Dedifferentiated amniotic fluid mesenchymal stem cell (primary cell): ENCODE results near the gene SLC44A5.
"Not testable (repeated sequence)": the region's sequence is repeated elsewhere in the genome, so short reads cannot be mapped to it uniquely, and the experiment has no call there.

Source experiments
- DNase-seq: peaks from one replicate; pipeline ENCODE4 v3.0.0-alpha.2; 2016; ENCODE audit errors: extremely low spot score

SLC44A5 gene

DNA sequence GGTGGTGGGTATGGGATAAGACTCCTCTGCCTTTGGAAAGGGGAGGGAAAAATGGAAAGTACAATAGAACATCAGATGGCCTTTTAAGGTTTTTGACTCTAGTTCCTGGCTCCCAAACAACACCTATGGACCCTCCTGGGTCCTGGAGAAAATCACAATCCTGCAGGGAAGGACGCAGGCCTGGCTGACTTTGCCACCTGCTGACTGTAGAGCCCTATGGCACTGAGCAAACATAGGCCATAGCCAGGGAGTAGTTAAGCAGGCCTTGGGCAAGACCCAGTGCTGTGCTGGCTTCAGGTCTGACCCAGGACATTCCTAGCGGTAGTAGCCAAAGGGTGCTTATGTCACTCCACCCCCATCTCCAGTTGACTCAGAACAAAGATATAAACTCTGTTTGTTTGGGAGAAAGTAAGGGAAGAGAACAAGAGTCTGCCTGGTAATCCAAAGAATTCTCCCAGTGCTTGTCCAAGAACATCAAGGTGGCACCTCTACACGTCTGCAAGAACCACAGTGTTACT, 149.0 kb downstream of the SLC44A5 start:
- no peak for DNase-seq

DNA sequence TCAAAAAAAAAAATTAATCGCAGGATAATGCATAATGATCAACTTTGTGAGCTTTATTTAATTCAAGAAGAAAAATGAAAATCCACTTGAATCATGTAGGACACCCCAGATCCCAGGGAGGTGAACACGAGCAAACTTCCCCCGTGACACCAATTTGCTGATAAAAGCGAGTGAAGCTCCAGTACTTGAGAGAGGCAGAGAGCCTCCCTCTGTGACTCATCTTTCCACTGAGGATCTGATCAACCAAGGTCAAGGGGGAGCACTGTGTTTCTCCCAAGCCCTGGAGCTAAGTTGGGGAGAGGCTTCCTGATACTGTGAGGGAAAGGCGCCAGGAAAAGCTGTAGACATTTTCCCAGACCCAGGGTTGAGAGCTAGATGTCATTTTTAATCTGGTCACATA, 160.9 kb downstream of the SLC44A5 start:
- no peak for DNase-seq

DNA sequence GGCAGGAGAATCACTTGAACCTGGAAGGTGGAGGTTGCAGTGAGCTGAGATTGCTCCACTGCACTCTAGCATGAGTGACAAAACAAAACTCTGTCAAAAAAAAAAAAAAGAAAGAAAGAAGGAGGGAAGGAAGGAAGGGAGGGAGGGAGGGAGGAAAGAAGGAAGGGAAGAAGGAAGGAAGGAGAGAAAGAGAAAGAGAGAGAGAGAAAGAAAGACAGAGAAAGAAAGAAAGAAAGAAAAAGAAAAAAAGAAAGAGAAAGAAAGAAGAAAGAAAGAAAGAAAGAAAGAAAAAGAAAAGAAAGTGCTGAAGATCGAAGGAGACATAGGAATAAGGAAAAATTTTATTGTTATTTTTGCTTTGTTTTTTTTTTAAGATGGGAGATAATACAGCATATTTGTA, 166.7 kb downstream of the SLC44A5 start:
- DNase-seq: no peak

DNA sequence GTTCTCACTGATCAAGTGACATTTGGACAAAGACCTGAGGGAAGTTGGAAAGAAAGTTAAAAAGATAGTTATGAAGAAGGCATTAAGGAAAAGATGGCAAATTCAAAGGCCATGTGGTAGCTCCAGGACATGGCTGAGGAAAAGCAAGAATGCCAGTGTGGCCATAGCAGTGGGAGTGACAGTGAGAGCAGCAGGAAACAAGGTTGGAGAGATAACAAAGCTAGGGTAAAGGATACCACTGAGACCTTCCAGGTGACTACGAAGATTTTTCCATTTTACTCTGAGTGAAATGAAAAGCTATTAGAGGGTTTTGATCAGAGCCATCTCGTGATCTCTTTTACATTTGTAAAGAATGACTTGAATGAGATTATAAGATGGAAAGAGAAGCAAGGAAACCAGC, 170.6 kb downstream of the SLC44A5 start:
- no peak for DNase-seq

DNA sequence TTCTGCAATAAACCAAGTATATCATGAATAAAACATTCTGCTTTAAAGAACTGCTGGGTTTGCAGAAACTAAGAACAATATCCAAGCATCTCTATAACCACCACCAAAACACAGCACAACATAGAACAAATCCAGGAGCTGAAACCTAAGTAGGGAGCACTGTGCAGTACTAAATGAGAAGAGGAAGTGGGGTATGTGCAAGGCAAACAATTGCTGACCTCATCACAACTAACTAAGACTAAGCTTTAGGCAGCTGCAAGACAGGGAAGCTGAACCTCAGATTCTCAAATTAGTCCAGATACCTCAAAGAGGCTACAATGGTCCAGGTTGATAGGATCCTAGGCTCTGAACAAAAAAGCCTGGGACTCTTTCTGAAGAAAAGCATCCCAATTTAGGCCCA, 172.6 kb downstream of the SLC44A5 start:
- DNase-seq: no peak

DNA sequence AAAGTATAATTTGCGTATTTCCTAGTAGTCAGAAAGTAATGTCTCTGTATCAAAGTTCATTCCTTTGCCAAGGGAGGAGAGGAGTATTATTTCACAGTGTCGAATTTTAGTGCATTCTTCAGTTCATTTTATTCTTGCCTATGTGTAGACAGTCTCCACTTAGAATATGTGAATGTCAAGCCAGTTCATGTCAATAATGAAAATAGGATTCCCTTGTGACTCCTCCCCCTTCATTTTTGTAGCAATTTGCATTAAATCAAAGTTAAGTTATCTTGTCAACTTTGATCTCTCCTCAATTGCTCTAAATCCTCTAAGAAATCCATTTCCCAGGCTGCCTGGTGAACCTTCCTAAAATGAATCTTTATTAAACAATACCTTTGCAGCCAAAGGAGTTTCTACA, 179.1 kb downstream of the SLC44A5 start:
- DNase-seq: no peak

DNA sequence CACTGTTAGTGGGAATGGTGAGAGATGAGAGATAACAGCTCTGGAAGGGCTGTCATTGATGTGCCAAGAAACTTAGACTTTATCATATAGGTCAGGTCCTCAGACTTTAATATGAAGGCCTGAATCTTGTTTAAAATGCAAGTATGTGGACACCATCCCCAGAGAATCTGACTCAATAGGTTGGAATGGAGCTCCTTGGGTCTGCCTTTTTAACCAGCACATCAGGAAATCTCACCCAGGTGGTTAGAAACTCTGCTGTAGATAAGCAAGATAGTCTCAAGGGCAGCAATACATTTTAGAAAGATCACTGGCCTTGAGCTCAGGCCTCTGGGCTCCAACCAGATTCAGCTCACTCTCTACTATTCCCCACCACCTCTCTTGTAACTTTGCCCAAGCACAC, 180.4 kb downstream of the SLC44A5 start:
- no peak for DNase-seq

DNA sequence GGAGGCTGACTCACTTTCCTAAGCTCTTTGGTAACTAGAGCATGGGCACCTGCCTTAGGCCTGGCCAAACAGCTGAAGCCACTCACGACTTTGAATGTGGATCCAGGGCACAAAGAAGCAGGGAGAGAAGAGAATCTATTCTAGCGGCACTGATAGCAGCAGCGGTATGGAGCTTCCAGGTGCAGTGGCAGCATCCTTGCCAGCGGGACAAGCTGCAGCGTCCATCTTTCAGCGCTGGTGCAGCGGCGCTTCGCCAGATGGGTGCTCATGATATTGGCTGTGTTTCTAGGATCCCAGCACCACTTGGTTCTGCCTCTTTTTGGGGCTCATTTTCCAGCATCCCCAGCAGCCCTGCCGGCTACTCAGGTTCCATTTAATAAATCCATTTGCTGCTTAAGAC, 184.2 kb downstream of the SLC44A5 start:
- DNase-seq: no peak

DNA sequence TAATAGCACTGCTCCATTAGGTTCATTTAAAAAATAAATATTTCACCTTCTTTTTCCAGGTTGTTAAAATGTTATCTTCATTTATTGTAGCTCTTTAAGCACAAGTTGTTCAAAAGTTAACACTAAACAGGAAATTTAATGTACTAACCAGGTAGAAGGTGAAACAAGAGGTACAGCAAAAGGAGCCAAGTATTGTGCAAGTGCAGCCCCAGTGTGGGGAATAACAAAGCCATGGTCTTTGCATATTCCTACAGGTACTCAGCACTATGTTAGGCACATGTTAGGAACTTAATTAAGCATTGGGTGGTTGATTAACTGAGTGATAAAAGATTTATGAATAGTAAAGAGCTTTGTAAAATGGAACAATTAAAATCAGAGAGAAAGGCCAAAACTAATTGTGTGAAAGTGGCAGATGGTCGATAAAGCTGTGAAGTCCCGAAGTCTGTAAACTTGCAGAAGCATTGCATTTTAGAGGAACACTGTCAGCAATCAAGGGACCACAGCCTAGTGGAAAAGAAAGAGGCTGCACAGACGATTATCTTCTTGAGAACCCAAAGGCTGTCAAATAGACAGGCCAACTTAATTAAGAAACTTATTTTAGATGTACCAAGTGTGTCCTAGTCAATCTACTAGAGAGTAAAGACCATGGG, 185.8 kb downstream of the SLC44A5 start:
- no peak for DNase-seq

DNA sequence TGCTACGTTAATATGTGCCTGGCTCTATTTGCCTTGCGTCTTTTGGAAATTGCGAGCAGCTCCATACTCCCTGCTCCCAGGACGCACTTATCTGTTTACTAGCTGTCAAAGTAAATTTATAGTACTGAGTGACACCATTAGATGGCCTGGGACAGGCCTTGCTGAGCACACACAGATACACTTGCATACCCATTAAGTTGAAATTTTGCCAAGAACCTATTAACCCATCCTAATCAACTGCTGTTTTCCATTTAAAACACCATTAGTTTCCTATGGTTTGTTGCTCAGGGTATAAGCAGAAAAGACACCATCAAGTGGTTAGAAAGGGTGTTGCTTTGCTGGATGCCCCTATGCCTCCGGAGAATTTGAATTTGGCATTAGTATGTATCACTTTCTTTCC, 187.3 kb downstream of the SLC44A5 start:
- no peak for DNase-seq

DNA sequence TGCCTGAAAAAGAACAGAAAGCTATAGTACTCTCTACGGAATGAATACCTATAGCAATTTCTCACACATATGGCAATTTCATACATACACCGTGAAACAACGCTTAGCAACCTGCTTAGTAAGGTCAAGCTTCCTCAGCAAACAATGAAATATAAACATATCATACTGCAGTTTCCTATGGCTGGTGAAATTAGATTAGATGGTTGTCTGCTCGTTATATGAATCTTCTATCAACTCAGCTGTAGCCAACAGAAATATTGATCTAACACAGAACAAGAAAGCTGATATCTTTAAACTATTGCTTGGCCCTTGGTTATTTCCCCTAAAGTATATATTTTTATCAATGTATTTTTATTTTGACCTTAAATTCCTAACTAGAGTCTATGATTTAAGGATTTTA, 187.8 kb downstream of the SLC44A5 start:
- no peak for DNase-seq

DNA sequence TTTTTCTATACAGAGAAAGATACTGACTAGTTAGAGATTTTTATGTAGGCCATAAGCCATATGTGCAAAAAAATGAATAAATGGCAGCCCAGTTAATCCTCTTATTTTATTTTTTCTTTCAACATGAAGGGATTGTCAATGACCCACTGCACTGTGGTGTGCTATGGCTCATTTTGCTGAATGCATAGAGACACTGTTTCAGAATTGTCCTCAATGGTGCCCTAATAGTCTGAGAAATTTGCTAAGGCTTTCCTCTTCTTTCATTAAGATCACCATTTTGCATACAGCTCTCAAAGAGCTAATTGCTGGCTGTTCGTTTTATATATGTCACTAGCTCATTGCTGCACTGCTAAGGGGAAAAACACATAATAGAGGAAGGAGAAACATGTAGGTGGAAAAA, 189.5 kb downstream of the SLC44A5 start:
- DNase-seq: no peak

DNA sequence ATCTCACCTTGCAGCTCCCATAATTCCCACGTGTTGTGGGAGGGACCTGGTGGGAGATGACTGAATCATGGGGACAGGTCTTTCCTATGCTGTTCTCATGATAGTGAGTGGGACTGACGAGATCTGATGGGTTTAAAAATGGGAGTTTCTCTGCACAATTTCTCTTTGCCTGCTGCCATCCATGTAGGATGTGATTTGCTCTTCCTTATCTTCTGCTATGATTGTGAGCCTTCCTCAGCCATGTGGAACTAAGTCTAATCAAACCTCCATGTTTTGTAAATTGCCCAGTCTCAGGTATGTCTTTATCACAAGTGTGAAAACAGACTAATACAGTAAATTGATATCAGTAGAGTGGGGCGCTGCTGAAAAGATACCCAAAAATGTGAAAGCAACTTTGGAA, 195.7 kb downstream of the SLC44A5 start:
- DNase-seq: no peak

DNA sequence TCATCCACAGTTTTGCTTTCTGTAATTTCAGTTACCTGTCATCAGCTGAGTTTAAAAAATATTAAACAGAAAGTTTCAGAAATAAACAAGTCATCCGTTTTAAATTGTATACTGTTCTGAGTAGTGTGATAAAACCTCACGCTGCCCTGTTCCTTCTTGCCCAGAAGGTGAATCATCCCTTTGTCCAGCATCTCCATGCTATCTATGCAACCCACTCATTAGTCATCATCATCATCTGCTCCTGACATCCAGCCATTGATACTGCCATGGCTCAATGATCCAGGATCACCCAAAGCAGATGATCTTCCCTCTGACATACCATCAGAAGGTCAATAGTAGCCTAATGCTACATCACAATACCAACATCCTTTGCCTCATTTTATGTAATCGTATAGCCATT, 198.3 kb downstream of the SLC44A5 start:
- DNase-seq: no peak

DNA sequence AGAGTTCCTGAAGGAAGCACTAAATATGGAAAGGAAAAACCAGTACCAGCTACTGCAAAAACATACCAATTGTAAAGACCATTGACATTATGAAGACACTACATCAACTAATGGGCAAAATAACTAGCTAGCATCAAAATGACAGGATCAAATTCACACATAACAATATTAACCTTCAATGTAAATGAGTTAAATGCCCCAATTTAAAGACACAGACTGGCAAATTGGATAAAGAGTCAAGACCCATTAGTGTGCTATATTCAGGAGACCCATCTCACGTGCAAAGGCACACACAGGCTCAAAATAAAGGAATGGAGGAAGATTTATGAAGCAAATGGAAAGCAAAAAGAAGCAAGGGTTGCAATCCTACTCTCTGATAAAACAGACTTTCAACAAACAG, 206.2 kb downstream of the SLC44A5 start:
- not testable (repeated sequence) for DNase-seq

DNA sequence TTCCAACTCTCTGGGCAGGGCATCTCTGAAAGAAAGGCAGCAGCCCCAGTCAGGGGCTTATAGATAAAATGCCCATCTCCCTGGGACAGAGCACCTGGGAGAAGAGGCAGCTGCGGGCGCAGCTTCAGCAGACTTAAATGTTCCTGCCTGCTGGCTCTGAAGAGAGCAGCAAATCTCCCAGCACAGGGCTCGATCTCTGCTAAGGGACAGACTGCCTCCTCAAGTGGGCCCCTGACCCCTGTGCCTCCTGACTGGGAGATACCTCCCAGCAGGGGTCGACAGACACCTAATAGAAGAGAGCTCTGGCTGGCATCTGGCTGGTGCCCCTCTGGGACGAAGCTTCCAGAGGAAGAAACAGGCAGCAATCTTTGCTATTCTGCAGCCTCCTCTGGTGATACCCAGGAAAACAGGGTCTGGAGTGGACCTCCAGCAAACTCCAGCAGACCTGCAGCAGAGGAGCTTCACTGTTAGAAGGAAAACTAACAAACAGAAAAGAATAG, 207.7 kb downstream of the SLC44A5 start:
- not testable (repeated sequence) for DNase-seq

DNA sequence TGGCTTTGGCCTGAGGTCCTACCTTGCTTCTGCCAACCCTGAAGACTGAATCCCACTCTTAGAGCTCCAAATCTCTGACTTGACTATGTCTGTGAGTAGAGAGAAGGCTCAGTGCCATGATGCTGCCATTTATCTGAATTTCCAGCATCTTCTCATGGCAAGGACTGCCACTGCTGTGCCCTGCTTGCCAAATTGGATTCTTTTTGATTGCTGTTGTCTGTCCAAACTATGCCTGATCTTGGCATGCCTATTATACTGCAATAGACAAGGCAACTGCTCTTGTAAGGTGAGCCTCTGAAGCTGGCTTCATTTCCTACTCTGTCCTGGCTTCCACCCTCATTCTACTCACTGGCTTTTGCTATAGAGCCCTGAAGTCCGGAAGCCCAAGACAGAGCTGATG, 210.2 kb downstream of the SLC44A5 start:
- no peak for DNase-seq

DNA sequence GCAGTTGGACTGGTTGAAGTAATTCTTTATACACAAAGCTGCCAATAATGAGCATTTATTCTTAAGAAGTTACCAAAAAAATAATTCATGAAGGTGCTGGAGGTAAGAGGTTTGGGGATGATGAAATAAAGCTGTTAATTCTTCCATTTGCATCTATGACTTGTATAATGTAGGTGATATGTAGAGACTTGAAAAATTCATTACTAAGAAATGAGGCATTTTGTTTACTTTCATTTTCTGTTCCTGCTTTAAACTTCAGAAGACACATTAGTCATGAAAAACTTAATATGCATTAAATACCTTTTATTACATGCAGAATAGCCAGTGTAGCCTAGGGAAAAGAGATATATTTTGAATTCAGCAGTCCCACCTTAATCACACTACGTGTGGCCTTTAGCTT, 214.2 kb downstream of the SLC44A5 start:
- DNase-seq: no peak

DNA sequence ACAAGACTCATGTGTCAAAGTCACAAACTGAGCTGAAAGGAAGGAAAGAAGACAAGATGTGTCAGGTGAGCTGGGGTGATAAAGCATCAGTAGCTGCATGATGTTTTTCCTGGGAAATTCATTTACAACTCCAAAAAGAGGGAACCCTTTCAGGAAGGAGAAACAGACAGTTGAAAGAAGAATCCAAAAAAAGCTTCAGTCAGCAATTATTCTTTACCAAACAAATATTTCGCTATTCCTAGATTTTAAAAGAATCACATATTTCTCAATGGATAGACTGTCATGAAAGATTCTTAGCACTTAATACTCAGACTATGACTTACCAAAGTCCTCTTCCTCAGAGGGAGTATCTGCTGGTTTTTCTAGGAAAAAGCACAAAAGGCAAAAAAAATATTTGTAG, 214.7 kb downstream of the SLC44A5 start:
- DNase-seq: no peak

DNA sequence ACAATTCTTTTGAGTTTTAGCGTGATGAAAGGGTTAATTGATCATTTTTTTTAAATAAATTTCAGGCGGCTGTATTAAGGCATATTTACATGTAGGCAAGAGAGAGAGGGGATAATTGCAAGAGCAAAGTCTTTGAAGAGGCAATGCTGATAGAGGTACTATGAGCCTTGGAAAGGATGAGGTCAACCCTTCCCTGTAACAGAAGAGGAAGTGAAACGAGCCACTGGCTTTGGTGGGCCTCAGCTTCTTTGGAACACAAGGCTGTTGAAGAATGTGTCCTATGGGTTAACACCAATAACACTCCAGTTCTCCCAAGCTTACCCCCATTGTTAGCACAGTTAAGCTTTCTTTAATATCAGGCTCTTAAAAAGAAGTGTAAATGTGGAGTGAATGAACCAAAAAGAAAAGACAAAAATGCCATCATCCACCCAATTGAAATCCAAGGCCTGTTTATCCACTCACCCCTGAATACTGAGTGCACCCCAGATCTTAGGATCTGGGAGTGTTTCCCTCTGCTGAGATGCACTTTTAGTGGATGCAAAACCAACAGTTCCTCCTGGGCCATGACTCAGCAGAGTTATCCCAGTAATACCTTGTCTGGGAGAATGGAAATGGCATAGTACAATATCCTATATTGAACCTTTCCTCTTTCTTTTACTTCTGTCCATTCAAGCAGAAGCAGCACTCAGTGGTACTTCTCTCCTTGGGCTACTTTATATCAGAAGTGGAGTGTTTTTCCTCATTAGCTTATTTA, 216.4 kb downstream of the SLC44A5 start:
- no peak for DNase-seq

DNA sequence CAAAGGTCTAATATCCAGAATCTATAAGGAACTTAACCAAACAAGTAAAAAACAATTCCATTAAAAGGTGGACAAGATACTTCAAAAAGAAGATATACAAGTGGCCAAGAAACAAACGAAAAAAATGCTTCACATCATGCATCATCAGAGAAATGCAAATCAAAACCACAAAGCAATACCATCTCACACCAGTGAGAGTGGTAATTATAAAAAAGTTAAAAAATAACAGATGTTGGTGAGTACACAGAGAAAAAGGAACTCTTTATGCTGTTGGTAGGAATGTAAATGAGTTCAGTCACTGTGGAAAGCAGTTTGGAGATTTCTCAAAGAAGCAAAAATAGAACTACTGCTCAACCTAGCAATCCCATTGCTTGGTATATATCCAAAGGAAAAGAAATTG, 218.6 kb downstream of the SLC44A5 start:
- no peak for DNase-seq

DNA sequence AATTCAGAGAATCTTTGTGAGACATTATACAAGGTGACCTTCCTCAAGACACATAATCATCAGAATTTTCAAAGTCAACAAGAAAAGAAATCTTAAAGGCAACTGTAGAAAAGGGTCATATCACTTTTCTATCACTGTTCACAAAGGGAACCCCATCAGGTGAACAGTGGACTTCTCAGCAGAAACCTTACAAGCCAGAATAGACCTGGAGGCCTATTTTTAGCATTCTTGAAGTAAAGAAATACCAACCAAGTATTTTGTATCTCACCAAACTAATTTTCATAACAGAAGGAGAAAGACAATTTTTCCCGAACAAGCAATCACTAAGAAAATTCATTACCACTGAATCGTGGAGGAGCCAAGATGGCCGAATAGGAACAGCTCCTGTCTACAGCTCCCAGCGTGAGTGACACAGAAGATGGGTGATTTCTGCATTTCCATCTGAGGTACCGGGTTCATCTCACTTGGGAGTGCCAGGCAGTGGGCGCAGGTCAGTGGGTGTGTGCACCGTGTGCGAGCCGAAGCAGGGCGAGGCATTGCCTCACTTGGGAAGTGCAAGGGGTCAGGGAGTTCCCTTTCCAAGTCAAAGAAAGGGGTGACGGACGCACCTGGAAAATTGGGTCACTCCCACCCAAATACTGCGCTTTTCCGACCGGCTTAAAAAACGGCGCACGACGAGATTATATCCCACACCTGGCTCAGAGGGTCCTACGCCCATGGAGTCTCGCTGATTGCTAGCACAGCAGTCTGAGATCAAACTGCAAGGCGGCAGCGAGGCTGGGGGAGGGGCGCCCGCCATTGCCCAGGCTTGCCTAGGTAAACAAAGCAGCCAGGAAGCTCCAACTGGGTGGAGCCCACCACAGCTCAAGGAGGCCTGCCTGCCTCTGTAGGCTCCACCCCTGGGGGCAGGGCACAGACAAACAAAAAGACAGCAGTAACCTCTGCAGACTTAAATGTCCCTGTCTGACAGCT, 235.2 kb downstream of the SLC44A5 start:
- DNase-seq: not testable (repeated sequence)
